Measurements from ENCODE around the gene ATP8B1. TPM values are rescaled to one million over a fixed set of nuclear protein-coding genes. Genes with fewer than 3 reads are reported as not detected.

The ATP8B1 gene
- total and polyA plus RNA-seq, 2 of the 8 experiments (the other 6 are each of a cell fraction or from before 2014, with no cell fraction given): 1.1 to 4.6 TPM

DNA sequence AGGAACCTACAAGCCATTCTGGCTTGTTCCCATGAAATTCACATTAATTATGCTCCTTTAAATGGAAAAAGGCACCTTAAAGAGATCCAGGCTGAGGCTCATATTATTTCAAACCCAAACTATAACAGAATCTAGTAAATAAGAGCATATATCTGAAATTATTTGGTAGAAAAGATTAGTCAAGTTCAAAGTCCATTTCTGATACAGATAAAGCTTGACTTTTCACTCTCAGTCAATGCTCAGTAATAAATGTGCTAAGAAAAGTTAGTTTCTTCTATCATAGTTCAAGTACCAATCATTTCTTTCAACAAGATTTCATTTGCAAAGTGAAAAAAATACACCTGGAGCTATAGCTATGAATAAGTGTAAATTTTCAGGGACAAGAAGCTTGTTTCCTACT, 119.6 kb downstream of the ATP8B1 start:
- H3K23ac ChIP-seq (ENCODE audit: insufficient read length): no peak overlapping the region
- ChIA-PET CTCF (ENCODE audit: partially characterized antibody) (no interaction called here), POLR2A (ENCODE audit: partially characterized antibody) (interaction anchor here (0.8 kb wide), 1 partner anchor 62 kb away, joined by 3 read pairs; the partner anchor contains the start of gene NARS1)
- H2AFZ ChIP-seq (ENCODE audit: low read length): no peak overlapping the region
- H2AK5ac ChIP-seq (ENCODE audit: low read depth, low read length): no peak overlapping the region
- H3K4me3 ChIP-seq (ENCODE audit: extremely low read depth in 1 of 4, insufficient read depth in 2 of 4, low read depth in 3 of 4, low read length in 4 of 4): no peak overlapping the region
- no peaks in the 10 kb centered on the region for H3K23me2 ChIP-seq (ENCODE audit: low read depth, low read length)
- peaks cover 3% of the 10 kb centered on the region; the same call in 1 of the 2 replicates for H3K79me1 ChIP-seq (ENCODE audit: low read depth, low read length)
- H3K18ac ChIP-seq (ENCODE audit: extremely low read depth, low read length): no peak overlapping the region
- no peak overlapping the region for H2BK12ac ChIP-seq (ENCODE audit: low read depth, low read length)
- H3K4ac ChIP-seq (replicated peaks; ENCODE audit: insufficient read length, low read depth, low read length): no peak overlapping the region
- no peak overlapping the region for H2BK5ac ChIP-seq (ENCODE audit: low read depth, low read length)
- H4K91ac ChIP-seq (replicated peaks; ENCODE audit: insufficient read length, low read length): no peak overlapping the region
- H3K9ac ChIP-seq (replicated peaks in 1 of 4; ENCODE audit: extremely low read depth in 1 of 4, low read depth in 3 of 4, low read length in 3 of 4): no peak overlapping the region
- FAIRE-seq (no peak), DNase-seq (ENCODE audit: low read depth in 1 of 2, low spot score in 2 of 2) (no peak)
- H3K14ac ChIP-seq (ENCODE audit: insufficient read length): no peak overlapping the region
- no peak overlapping the region for H4K5ac ChIP-seq (ENCODE audit: insufficient read length, low read depth, low read length)
- no peaks in the 10 kb centered on the region for H3K4me1 ChIP-seq (replicated peaks in 1 of 4; ENCODE audit: control insufficient read depth in 3 of 4, insufficient read depth in 4 of 4, low read length in 3 of 4)
- H3K79me2 ChIP-seq (ENCODE audit: control insufficient read depth in 1 of 2, insufficient read depth in 2 of 2, low read length in 2 of 2): no peaks in the 10 kb centered on the region
- no peak overlapping the region for H2BK120ac ChIP-seq (replicated peaks; ENCODE audit: low read depth, low read length)
- no peak overlapping the region for H2BK15ac ChIP-seq (ENCODE audit: low read length)
- H3K9me3 ChIP-seq (ENCODE audit: insufficient read depth in 2 of 2, low read depth in 1 of 2, low read length in 1 of 2): no peaks in the 10 kb centered on the region
- H3K56ac ChIP-seq (replicated peaks; ENCODE audit: insufficient read length, low read depth, low read length): no peak overlapping the region
- no peak overlapping the region for H2BK20ac ChIP-seq (ENCODE audit: low read length)
- no peak for TF ChIP-seq YY1 (IDR thresholded peaks at IDR 0.05; ENCODE audit: low read depth, low read length)
- TF ChIP-seq CHD2 (IDR thresholded peaks at IDR 0.05; ENCODE audit: low read length): no peak
- TF ChIP-seq BCL11A (IDR thresholded peaks at IDR 0.05; ENCODE audit: low read depth in 2 of 2, low read length in 2 of 2): no peak
- TF ChIP-seq SAP30 (IDR thresholded peaks at IDR 0.05; ENCODE audit: insufficient read depth, insufficient replicate concordance, low read length): no peak
- TF ChIP-seq CREB1 (IDR thresholded peaks at IDR 0.05): no peak
- no peaks in the 10 kb centered on the region for H3K36me3 ChIP-seq (ENCODE audit: control insufficient read depth in 2 of 4, insufficient read depth in 4 of 4, low read length in 3 of 4)
- H3K27ac ChIP-seq (ENCODE audit: low read depth, low read length): no peak overlapping the region
- H3K27me3 ChIP-seq (replicated peaks in 1 of 4; ENCODE audit: control insufficient read depth in 3 of 4, extremely low read depth in 1 of 4, insufficient read depth in 3 of 4, low read length in 3 of 4): no peaks in the 10 kb centered on the region
- no peak overlapping the region for H4K8ac ChIP-seq (ENCODE audit: extremely low read depth, insufficient read depth, low read length)
- no peaks in the 10 kb centered on the region for H4K20me1 ChIP-seq (replicated peaks in 1 of 2; ENCODE audit: control insufficient read depth in 1 of 2, insufficient read depth in 2 of 2, low read length in 2 of 2)
- H3K4me2 ChIP-seq (ENCODE audit: insufficient read depth in 1 of 2, low read depth in 2 of 2, low read length in 2 of 2): no peak overlapping the region

All from H1 (cell line).